ENCODE results near the gene ZCCHC8.

Gene ZCCHC8

GRCh38 chr12:122519418-122519817, 18.7 kb upstream of the ZCCHC8 start:
- Histone ChIP-seq H3K9me3 (no peaks in the 10 kb centered on the region), H3K27ac (no peak overlapping the region), H3K36me3 (peaks cover 79 to 80% (median 79%) of the 10 kb centered on the region in 3 donors), H3K27me3 (no peaks in the 10 kb centered on the region), H3K4me1 (peaks cover 0 to 32% (median 21%) of the 10 kb centered on the region in 4 donors), H3K4me3 (no peak overlapping the region)
- intact Hi-C loops (cut with DNase I; ENCODE audit: low total_unique reads): no loop called here
- TF ChIP-seq, protein P1, sequence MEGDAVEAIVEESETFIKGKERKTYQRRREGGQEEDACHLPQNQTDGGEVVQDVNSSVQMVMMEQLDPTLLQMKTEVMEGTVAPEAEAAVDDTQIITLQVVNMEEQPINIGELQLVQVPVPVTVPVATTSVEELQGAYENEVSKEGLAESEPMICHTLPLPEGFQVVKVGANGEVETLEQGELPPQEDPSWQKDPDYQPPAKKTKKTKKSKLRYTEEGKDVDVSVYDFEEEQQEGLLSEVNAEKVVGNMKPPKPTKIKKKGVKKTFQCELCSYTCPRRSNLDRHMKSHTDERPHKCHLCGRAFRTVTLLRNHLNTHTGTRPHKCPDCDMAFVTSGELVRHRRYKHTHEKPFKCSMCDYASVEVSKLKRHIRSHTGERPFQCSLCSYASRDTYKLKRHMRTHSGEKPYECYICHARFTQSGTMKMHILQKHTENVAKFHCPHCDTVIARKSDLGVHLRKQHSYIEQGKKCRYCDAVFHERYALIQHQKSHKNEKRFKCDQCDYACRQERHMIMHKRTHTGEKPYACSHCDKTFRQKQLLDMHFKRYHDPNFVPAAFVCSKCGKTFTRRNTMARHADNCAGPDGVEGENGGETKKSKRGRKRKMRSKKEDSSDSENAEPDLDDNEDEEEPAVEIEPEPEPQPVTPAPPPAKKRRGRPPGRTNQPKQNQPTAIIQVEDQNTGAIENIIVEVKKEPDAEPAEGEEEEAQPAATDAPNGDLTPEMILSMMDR (IDR thresholded peaks at IDR 0.05): no peak
- DNase-seq: no peak

DNA sequence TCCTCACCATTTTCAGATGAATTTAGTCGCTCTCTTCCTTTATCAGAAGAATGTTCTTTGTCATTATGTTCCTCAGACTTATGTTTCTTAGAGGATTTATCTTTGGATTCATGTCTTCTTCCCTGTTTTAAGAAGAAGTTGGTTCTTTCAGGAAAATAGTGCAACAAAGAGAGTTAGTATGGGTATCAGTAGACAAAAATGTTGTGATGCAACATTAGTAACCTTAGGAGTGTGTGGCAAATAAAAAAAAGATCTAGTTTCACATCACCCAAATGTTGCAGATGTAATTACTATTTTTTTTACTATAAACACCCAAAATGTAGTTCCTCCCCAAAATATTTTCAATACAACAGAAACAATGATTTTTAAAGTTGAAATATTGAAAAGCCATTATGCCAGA, 18.2 kb upstream of the ZCCHC8 start:
- H3K4me1 ChIP-seq: peaks cover 0 to 27% (median 18%) of the 10 kb centered on the region in 4 donors
- intact Hi-C loops (cut with DNase I; ENCODE audit: low total_unique reads): no loop called here
- no peaks in the 10 kb centered on the region for H3K9me3 ChIP-seq
- TF ChIP-seq, protein P1 (IDR thresholded peaks at IDR 0.05): no peak
- H3K27ac ChIP-seq: no peak overlapping the region
- DNase-seq: no peak
- H3K27me3 ChIP-seq: no peaks in the 10 kb centered on the region
- peaks cover 84 to 86% (median 84%) of the 10 kb centered on the region in 3 donors for H3K36me3 ChIP-seq
- no peak overlapping the region for H3K4me3 ChIP-seq

GRCh38 chr12:122517877-122518276, 17.1 kb upstream of the ZCCHC8 start:
- no peaks in the 10 kb centered on the region for H3K9me3 ChIP-seq
- TF ChIP-seq, protein P1 (IDR thresholded peaks at IDR 0.05): no peak
- no peaks in the 10 kb centered on the region for H3K27me3 ChIP-seq
- no peak overlapping the region for H3K4me3 ChIP-seq
- peaks cover 92 to 96% (median 92%) of the 10 kb centered on the region in 3 donors for H3K36me3 ChIP-seq
- peaks cover 0 to 17% (median 11%) of the 10 kb centered on the region in 4 donors for H3K4me1 ChIP-seq
- H3K27ac ChIP-seq: no peak overlapping the region
- intact Hi-C loops (cut with DNase I; ENCODE audit: low total_unique reads): no loop called here
- no peak for DNase-seq

DNA sequence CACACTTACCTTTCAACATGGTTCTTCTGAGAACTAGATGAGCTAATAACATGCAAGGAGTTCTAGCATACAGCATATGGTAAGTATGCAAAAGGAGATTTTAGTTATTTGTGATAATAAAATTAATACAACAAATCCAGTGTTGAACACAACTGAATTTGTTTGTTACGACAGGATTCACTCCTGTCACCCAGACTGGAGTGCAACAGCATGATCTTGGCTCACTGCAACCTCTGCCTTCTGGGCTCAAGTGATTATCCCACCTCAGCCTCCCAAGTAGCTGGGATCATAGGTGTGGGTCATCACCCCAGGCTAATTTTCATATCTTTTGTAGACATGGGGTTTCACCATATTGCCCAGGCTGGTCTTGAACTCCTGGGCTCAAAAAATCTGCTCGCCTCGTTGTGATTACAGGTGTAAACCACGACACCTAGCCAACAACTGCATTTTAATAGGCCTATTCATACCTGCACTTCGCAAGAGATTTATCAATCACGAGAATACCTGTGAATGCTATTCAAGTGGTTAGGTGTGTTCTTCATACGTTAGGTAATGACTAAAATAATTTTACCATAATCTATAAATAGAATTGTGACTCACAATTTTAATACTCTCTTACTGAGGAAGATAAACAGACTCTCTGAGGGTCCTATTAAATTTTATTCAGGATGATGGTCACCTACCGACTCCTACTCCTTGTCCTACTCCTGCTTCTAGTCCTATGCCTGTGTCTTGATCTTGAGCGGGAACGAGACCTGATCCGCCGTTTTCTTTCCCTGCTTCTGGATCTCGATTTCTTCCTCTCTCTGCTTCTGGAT, 16.0 kb upstream of the ZCCHC8 start:
- TF ChIP-seq, protein P1 (IDR thresholded peaks at IDR 0.05): no peak
- Histone ChIP-seq H3K9me3 (no peaks in the 10 kb centered on the region), H3K4me1 (peaks cover 0 to 6% (median 3%) of the 10 kb centered on the region in 4 donors), H3K36me3 (peaks cover 97 to 100% (median 98%) of the 10 kb centered on the region in 3 donors), H3K27ac (no peak overlapping the region), H3K4me3 (no peak overlapping the region), H3K27me3 (no peaks in the 10 kb centered on the region)
- intact Hi-C loops (cut with DNase I; ENCODE audit: low total_unique reads): no loop called here
- DNase-seq: no peak

DNA sequence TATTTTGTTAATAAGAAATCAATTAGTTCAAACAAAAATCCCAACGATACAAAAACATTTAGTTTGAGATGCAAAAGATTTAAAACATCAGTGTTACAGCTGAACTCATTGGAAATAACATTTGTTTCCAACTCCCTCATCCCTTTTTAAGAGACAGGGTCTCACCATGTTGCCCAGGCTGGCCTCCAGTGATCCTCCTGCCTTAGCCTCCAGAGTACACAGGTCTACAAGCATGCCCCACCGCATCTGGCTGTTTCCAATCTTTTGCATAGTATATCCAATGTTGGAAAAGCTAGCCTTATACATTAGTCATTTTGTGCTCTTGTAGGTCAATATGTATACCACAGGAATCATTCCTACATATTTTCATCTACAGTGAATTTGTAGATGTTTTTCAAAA, 14.5 kb upstream of the ZCCHC8 start:
- Histone ChIP-seq H3K36me3 (peaks cover 97 to 100% (median 98%) of the 10 kb centered on the region in 3 donors), H3K4me3 (no peak overlapping the region), H3K27me3 (no peaks in the 10 kb centered on the region), H3K27ac (no peak overlapping the region), H3K4me1 (no peaks in the 10 kb centered on the region), H3K9me3 (no peaks in the 10 kb centered on the region)
- no peak for DNase-seq
- TF ChIP-seq, protein P1 (IDR thresholded peaks at IDR 0.05): no peak
- intact Hi-C loops (cut with DNase I; ENCODE audit: low total_unique reads): no loop called here
